Activated CD4-positive, alpha-beta T cell treated with anti-CD3 and anti-CD28 coated beads for 36 hours (primary cell): ENCODE results near the gene P3H2. TPM values are rescaled to one million over a fixed set of nuclear protein-coding genes. Genes with fewer than 3 reads are reported as not detected.
"Not testable (repeated sequence)": the region's sequence is repeated elsewhere in the genome, so short reads cannot be mapped to it uniquely, and the experiment has no call there.

Experiments used
- ATAC-seq: fragments of 200-7000 bp; cut with Tn5 transposase; one replicate; pipeline ENCODE4 v1.10.0; 2021; ENCODE audit warnings: mild to moderate bottlenecking, moderate library complexity
- CTCF ChIA-PET: fragments of 350-600 bp; sonication (Branson Sonifier 250); formaldehyde crosslinking; loops from one replicate; lab custom pipeline; 2021; ENCODE audit warnings: antibody characterized with exemption; lab: Charles Lee
- POLR2A ChIA-PET: fragments of 350-600 bp; sonication (Branson Sonifier 250); formaldehyde crosslinking; loops from one replicate; lab custom pipeline; 2021; ENCODE audit warnings: antibody characterized with exemption, inconsistent platforms; lab: Charles Lee
- DNase-seq: peaks from one replicate; pipeline ENCODE4 v3.0.0-alpha.2; 2020
- H3K27ac Mint-ChIP-seq: one replicate; pipeline ENCODE4 v1.8.0; 2021; ENCODE audit warnings: mixed read lengths
- H3K27me3 Mint-ChIP-seq: one replicate; pipeline ENCODE4 v1.8.0; 2021; ENCODE audit warnings: mixed read lengths
- H3K36me3 Mint-ChIP-seq: one replicate; pipeline ENCODE4 v1.8.0; 2021; ENCODE audit warnings: low read depth, mixed read lengths
- H3K4me1 Mint-ChIP-seq: one replicate; pipeline ENCODE4 v1.8.0; 2021; ENCODE audit warnings: mixed read lengths
- H3K4me3 Mint-ChIP-seq: one replicate; pipeline ENCODE4 v1.8.0; 2021; ENCODE audit warnings: mild to moderate bottlenecking, moderate library complexity, mixed read lengths
- H3K9me3 Mint-ChIP-seq: one replicate; pipeline ENCODE4 v1.8.0; 2021; ENCODE audit warnings: low read depth, mixed read lengths
- intact Hi-C, 2 experiments: fragments of 100-400 bp; cut with DNase I in 1 of 2; cut with micrococcal nuclease in 1 of 2; formaldehyde crosslinking; loops; one replicate each; pipeline versions ENCODE4 v1.14.2 to v1.15.1; 2022 to 2024; cut with DNase I, micrococcal nuclease
- total RNA-seq, 2 experiments: library from RNA; stranded (reverse); gene quantifications; one replicate each; pipeline ENCODE4 v1.2.3, GENCODE V29; 2021

The P3H2 gene
- total RNA-seq, 2 experiments from 2014 or later, result not detected

GRCh38 chr3:190149830-190150619 lies 29.3 kb upstream of the P3H2 start:
- CTCF ChIA-PET, intact Hi-C loops: not testable (repeated sequence)

GRCh38 chr3:190144793-190145192 lies 24.1 kb upstream of the P3H2 start:
- H3K9me3 Mint-ChIP-seq, ATAC-seq, POLR2A ChIA-PET: not testable (repeated sequence)

More at GRCh38 chr3:190149830-190150619, 29.3 kb upstream of the P3H2 start:
- POLR2A ChIA-PET, H3K27me3 Mint-ChIP-seq, H3K4me3 Mint-ChIP-seq, ATAC-seq, H3K27ac Mint-ChIP-seq, H3K36me3 Mint-ChIP-seq, H3K4me1 Mint-ChIP-seq, DNase-seq, H3K9me3 Mint-ChIP-seq: not testable (repeated sequence)

DNA sequence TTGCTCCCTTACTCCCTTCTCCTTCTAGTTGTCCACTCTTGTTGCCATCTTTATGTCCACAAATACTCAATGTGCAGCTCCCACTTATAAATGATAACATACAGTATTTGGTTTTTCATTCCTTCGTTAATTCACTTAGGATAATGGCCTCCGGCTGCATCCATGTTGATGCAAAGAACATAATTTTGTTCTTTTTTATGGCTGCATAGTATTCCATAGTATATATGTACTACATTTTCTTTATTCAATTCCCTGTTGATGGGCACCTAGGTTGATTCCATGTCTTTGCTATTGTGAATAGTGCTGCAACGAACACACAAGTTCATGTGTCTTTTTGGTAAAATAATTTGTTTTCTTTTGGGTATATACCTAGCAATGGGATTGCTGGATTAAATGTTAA lies 21.3 kb upstream of the P3H2 start:
- CTCF ChIA-PET, result interaction anchor here (1.3 kb wide), 1 partner anchor 113 kb away, joined by 3 read pairs; no protein-coding TSS in a partner anchor
- no peaks in the 10 kb centered on the region for H3K4me1 Mint-ChIP-seq

More at GRCh38 chr3:190144793-190145192, 24.1 kb upstream of the P3H2 start:
- H3K4me3 Mint-ChIP-seq, H3K27me3 Mint-ChIP-seq, H3K4me1 Mint-ChIP-seq, CTCF ChIA-PET, H3K27ac Mint-ChIP-seq, intact Hi-C loops, H3K36me3 Mint-ChIP-seq, DNase-seq: not testable (repeated sequence)

GRCh38 chr3:190139365-190139764 lies 18.7 kb upstream of the P3H2 start:
- CTCF ChIA-PET, result interaction anchor here (1.5 kb wide), 1 partner anchor 13 kb away, joined by 3 read pairs; no protein-coding TSS in a partner anchor
- Mint-ChIP-seq H3K27me3 (peaks cover 9% of the 10 kb centered on the region), H3K27ac (no peak overlapping the region), H3K4me1 (no peaks in the 10 kb centered on the region), H3K4me3 (no peak overlapping the region), H3K9me3 (no peaks in the 10 kb centered on the region), H3K36me3 (no peaks in the 10 kb centered on the region)
- intact Hi-C loops, result no loop called here
- POLR2A ChIA-PET, result no interaction called here
- DNase-seq (no peak), ATAC-seq (no peak)

More for the DNA sequence above, 21.3 kb upstream of the P3H2 start:
- Mint-ChIP-seq H3K27me3 (peaks cover 6% of the 10 kb centered on the region), H3K4me3 (no peak overlapping the region), H3K27ac (no peak overlapping the region), H3K36me3 (no peaks in the 10 kb centered on the region), H3K9me3 (no peaks in the 10 kb centered on the region)
- POLR2A ChIA-PET, result no interaction called here
- ATAC-seq (no peak), DNase-seq (no peak)
- intact Hi-C loops, result no loop called here

GRCh38 chr3:190132371-190132770 lies 11.7 kb upstream of the P3H2 start:
- peaks cover 24% of the 10 kb centered on the region for H3K27me3 Mint-ChIP-seq
- no peak overlapping the region for H3K4me3 Mint-ChIP-seq
- H3K4me1 Mint-ChIP-seq, result no peaks in the 10 kb centered on the region
- CTCF ChIA-PET, result no interaction called here
- intact Hi-C loops, result no loop called here
- H3K36me3 Mint-ChIP-seq, result no peaks in the 10 kb centered on the region
- DNase-seq (no peak), ATAC-seq (no peak)
- POLR2A ChIA-PET, result no interaction called here
- H3K9me3 Mint-ChIP-seq, result no peaks in the 10 kb centered on the region
- H3K27ac Mint-ChIP-seq, result no peak overlapping the region

- Mint-ChIP-seq H3K27ac (no peak overlapping the region), H3K4me1 (no peaks in the 10 kb centered on the region), H3K27me3 (peaks cover 22% of the 10 kb centered on the region), H3K4me3 (no peak overlapping the region), H3K9me3 (no peaks in the 10 kb centered on the region), H3K36me3 (no peaks in the 10 kb centered on the region)
- ATAC-seq (no peak), DNase-seq (no peak)
- intact Hi-C loops, result no loop called here
- ChIA-PET POLR2A (no interaction called here), CTCF (no interaction called here)
These were observed 10.6 kb upstream of the P3H2 start for GRCh38 chr3:190131329-190131728.

- POLR2A ChIA-PET, result no interaction called here
- H3K4me3 Mint-ChIP-seq, result no peak overlapping the region
- no peak for ATAC-seq
- intact Hi-C loops, result no loop called here
- H3K36me3 Mint-ChIP-seq, result no peaks in the 10 kb centered on the region
- no peaks in the 10 kb centered on the region for H3K4me1 Mint-ChIP-seq
- peaks cover 21% of the 10 kb centered on the region for H3K27me3 Mint-ChIP-seq
- no peak overlapping the region for H3K27ac Mint-ChIP-seq
- no peak for DNase-seq
- CTCF ChIA-PET, result no interaction called here
- no peaks in the 10 kb centered on the region for H3K9me3 Mint-ChIP-seq
These were observed 10.0 kb upstream of the P3H2 start for GRCh38 chr3:190130696-190131095.

GRCh38 chr3:190130037-190130436 lies 9.3 kb upstream of the P3H2 start:
- Mint-ChIP-seq H3K9me3 (no peaks in the 10 kb centered on the region), H3K27ac (no peak overlapping the region), H3K27me3 (peaks cover 21% of the 10 kb centered on the region), H3K4me3 (no peak overlapping the region), H3K36me3 (no peaks in the 10 kb centered on the region), H3K4me1 (no peaks in the 10 kb centered on the region)
- POLR2A ChIA-PET, result no interaction called here
- CTCF ChIA-PET, result no interaction called here
- DNase-seq (no peak), ATAC-seq (no peak)
- intact Hi-C loops, result no loop called here

- Mint-ChIP-seq H3K9me3 (no peaks in the 10 kb centered on the region), H3K4me3 (no peak overlapping the region), H3K27me3 (peaks cover 16% of the 10 kb centered on the region), H3K36me3 (no peaks in the 10 kb centered on the region), H3K4me1 (no peaks in the 10 kb centered on the region), H3K27ac (no peak overlapping the region)
- POLR2A ChIA-PET, result no interaction called here
- intact Hi-C loops, result no loop called here
- CTCF ChIA-PET, result no interaction called here
- ATAC-seq (no peak), DNase-seq (no peak)
These were observed 7.1 kb upstream of the P3H2 start for GRCh38 chr3:190127797-190128196.

GRCh38 chr3:190127195-190127594 lies 6.5 kb upstream of the P3H2 start:
- POLR2A ChIA-PET, result no interaction called here
- intact Hi-C loops, result no loop called here
- no peak overlapping the region for H3K4me3 Mint-ChIP-seq

GRCh38 chr3:190125436-190126068 lies 4.9 kb upstream of the P3H2 start:
- no peaks in the 10 kb centered on the region for H3K36me3 Mint-ChIP-seq
- ChIA-PET POLR2A (no interaction called here), CTCF (interaction anchor here (0.9 kb wide), 1 partner anchor 13 kb away, joined by 3 read pairs; no protein-coding TSS in a partner anchor)
- H3K27me3 Mint-ChIP-seq, result peaks cover 25% of the 10 kb centered on the region
- no peaks in the 10 kb centered on the region for H3K4me1 Mint-ChIP-seq
- no peak overlapping the region for H3K27ac Mint-ChIP-seq
- no peak overlapping the region for H3K4me3 Mint-ChIP-seq
- no peaks in the 10 kb centered on the region for H3K9me3 Mint-ChIP-seq
- DNase-seq (no peak), ATAC-seq (no peak)
- intact Hi-C loops, result no loop called here

More at GRCh38 chr3:190127195-190127594, 6.5 kb upstream of the P3H2 start:
- peaks cover 21% of the 10 kb centered on the region for H3K27me3 Mint-ChIP-seq
- no peaks in the 10 kb centered on the region for H3K9me3 Mint-ChIP-seq
- H3K27ac Mint-ChIP-seq, result no peak overlapping the region
- CTCF ChIA-PET, result interaction anchor here (1.3 kb wide), 1 partner anchor 10 kb away, joined by 4 read pairs; no protein-coding TSS in a partner anchor
- no peaks in the 10 kb centered on the region for H3K36me3 Mint-ChIP-seq
- DNase-seq, result no peak
- H3K4me1 Mint-ChIP-seq, result no peaks in the 10 kb centered on the region
- no peak for ATAC-seq

DNA sequence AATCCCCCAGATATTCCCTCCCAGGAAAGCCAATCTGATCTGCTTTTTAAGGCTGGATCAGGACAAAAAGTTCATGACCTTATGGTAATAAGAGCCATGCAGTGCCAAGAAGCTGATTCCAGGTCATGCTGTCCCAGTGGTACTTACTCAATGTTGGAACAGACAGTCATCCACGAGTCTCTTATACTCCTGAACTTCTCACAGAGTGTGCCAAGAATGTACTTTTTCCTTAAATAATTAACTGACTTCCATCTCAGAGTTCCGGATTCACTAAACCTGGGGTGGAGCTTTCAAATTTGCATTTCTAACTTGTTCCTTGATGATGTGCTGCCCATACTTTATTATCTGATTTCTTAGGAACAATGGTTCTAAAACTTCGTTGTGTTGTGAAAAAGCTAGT lies 3.4 kb upstream of the P3H2 start:
- ChIA-PET POLR2A (no interaction called here), CTCF (interaction anchor here (0.6 to 1.2 kb wide), 2 partner anchors 9 to 14 kb away, joined by 3 to 7 read pairs; no protein-coding TSS in a partner anchor)
- H3K36me3 Mint-ChIP-seq, result no peaks in the 10 kb centered on the region
- peaks cover 34% of the 10 kb centered on the region for H3K27me3 Mint-ChIP-seq
- H3K27ac Mint-ChIP-seq, result no peak overlapping the region
- no peaks in the 10 kb centered on the region for H3K9me3 Mint-ChIP-seq
- H3K4me1 Mint-ChIP-seq, result peaks cover 5% of the 10 kb centered on the region
- ATAC-seq (no peak), DNase-seq (no peak)
- no peak overlapping the region for H3K4me3 Mint-ChIP-seq
- intact Hi-C loops, result no loop called here
